Ovary (tissue), 9 donors: ENCODE results near the gene HHAT. TPM values are rescaled to one million over a fixed set of nuclear protein-coding genes. Genes with fewer than 3 reads are reported as not detected.
"Not testable (repeated sequence)": the region's sequence is repeated elsewhere in the genome, so short reads cannot be mapped to it uniquely, and the experiment has no call there.

ENCODE experiments used
- DNase-seq, 5 donors: peaks; one replicate each; pipeline ENCODE4 v3.0.0-alpha.2; 2019 to 2020
- H3K27ac ChIP-seq, 2 donors: fragments of 200-600 bp; one replicate each; pipeline versions ENCODE4 v1.5.1 to v1.8.0; 2019 to 2022
- H3K27me3 ChIP-seq: fragments of 200-600 bp; one replicate; pipeline ENCODE4 v1.8.0; 2022
- H3K36me3 ChIP-seq: fragments of 200-600 bp; sonication (generic); one replicate; pipeline ENCODE4 v1.5.1; 2019
- H3K4me1 ChIP-seq: one replicate; pipeline ENCODE4 v1.8.1; 2013; ENCODE audit warnings: mild to moderate bottlenecking, moderate library complexity; ENCODE audit not compliant: insufficient read depth
- H3K4me3 ChIP-seq: fragments of 200-600 bp; sonication (generic); one replicate; pipeline ENCODE4 v1.5.1; 2017
- H3K9me3 ChIP-seq, 2 donors: fragments of 200-600 bp in 1 of 2; sonication (generic) in 1 of 2; one replicate each; pipeline versions ENCODE4 v1.5.1 to v1.8.1; 2013 to 2019; ENCODE audit warnings: mild to moderate bottlenecking in 1 of 2, moderate library complexity in 1 of 2
- CTCF ChIP-seq, 3 donors: fragments of 450-650 bp in 2 of 3; fragments of 200-600 bp in 1 of 3; IDR thresholded peaks; one replicate each; pipeline versions ENCODE4 v1.5.1 to v1.8.0; 2016 to 2022; ENCODE audit warnings: antibody characterized with exemption in 3 of 3, mild to moderate bottlenecking in 1 of 3
- EP300 ChIP-seq: sonication (generic); formaldehyde crosslinking; IDR thresholded peaks from one replicate; pipeline ENCODE4 v1.6.1; 2017; ENCODE audit warnings: antibody characterized with exemption
- POLR2A ChIP-seq: fragments of 450-650 bp; IDR thresholded peaks from one replicate; pipeline ENCODE4 v1.6.1; 2017; ENCODE audit warnings: antibody characterized with exemption, mild to moderate bottlenecking, moderate library complexity
- WGBS, 3 donors: extraction: QIAGEN DNeasy Blood & Tissue Kit in 1 of 3; methylation state at CpG; one replicate each; pipeline versions ENCODE4 v1.1.5 to v1.1.7; 2013 to 2017; 5-methylcytosine and 5-hydroxymethylcytosine counted together
- intact Hi-C, 4 donors: fragments of 100-400 bp; cut with DNase I; formaldehyde crosslinking; loops; one replicate each; pipeline versions ENCODE4 v1.11.0 to v1.15.1; 2022 to 2023
- polyA plus RNA-seq, 2 donors: library from polyadenylated mRNA; stranded (reverse); fragments of 200-250 nt in 1 of 2; fragments of 350-450 nt in 1 of 2; fragmentation: Illumina TruSeq in 1 of 2; extraction: RNeasy Lipid Tissue Mini Kit (QIAGEN cat#74804) in 1 of 2; gene quantifications; one replicate each; pipeline ENCODE4 v1.2.3, GENCODE V29; 2013 to 2014
- total RNA-seq, 7 donors: library from RNA; depleted of rRNA in 2 of 7; stranded (reverse); fragments of >200 nt in 2 of 7; fragmentation: NEBNext Ultra II Directional in 3 of 7; extraction: Animal tissue kit (Norgen Biotek cat#: 25700) in 3 of 7; gene quantifications; one replicate each; pipeline versions ENCODE4 v1.1.0 to v1.2.4, GENCODE V29; 2016 to 2023
- donor health status: DM: no; HTN: no; CAD: no; lungs with moderate emphysema.
- donor health status: DM: no; HTN: no; CAD: no.
- donor health status: Bipolar disorder and iron deficiency.
- donor health status: DM: yes; HTN: yes; CAD: no.
- donor health status: DM: no; HTN: no; CAD: no.
- donor health status: DM: yes; HTN: yes; CAD: no.

The HHAT gene
- total and polyA plus RNA-seq, 9 donors, result 2.1 to 10.5 (median 4.1) TPM

- H3K9me3 ChIP-seq, result peaks cover 0 to 3% of the 10 kb centered on the region in 2 donors
- whole genome bisulfite sequencing, 3 donors, result 93 to 94% (median 93%) methylated on average over 6 of the region's 6 CpGs
- H3K4me1 ChIP-seq, result no peaks in the 10 kb centered on the region
These were observed 329.1 kb downstream of the HHAT start for GRCh38 chr1:210657806-210658205.

DNA sequence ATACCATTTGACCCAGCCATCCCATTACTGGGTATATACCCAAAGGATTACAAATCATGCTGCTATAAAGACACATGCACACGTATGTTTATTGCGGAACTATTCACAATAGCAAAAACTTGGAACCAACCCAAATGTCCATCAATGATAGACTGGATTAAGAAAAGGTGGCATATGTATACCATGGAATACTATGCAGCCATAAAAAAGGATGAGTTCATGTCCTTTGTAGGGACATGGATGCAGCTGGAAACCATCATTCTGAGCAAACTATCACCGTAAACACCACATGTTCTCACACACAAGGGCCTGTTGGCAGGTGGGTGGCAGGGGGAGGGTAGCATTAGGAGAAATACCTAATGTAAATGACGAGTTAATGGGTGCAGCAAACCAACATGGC, 332.8 kb downstream of the HHAT start:
- H3K27me3 ChIP-seq, H3K27ac ChIP-seq: not testable (repeated sequence)

More at GRCh38 chr1:210657806-210658205, 329.1 kb downstream of the HHAT start:
- H3K4me3 ChIP-seq, result no peak overlapping the region
- TF ChIP-seq CTCF (IDR thresholded peaks at IDR 0.05), result no peak
- no peak for TF ChIP-seq EP300
- TF ChIP-seq POLR2A, result no peak
- intact Hi-C loops, result no loop called here
- no peak overlapping the region for H3K27ac ChIP-seq
- DNase-seq, result no peak
- H3K36me3 ChIP-seq, result no peaks in the 10 kb centered on the region
- no peaks in the 10 kb centered on the region for H3K27me3 ChIP-seq

GRCh38 chr1:210662291-210663050, 333.8 kb downstream of the HHAT start:
- DNase-seq, result no peak
- intact Hi-C loops, result no loop called here
- no peak overlapping the region for H3K4me3 ChIP-seq
- H3K27ac ChIP-seq, result no peak overlapping the region
- H3K27me3 ChIP-seq, result no peaks in the 10 kb centered on the region
- H3K36me3 ChIP-seq, result no peaks in the 10 kb centered on the region
- H3K4me1 ChIP-seq, result no peaks in the 10 kb centered on the region
- 45 to 49% (median 47%) methylated on average over 4 of the region's 4 CpGs for WGBS, 3 donors
- TF ChIP-seq EP300 (no peak), POLR2A (no peak), CTCF (IDR thresholded peaks at IDR 0.05) (no peak)
- no peaks in the 10 kb centered on the region for H3K9me3 ChIP-seq

More for the DNA sequence above, 332.8 kb downstream of the HHAT start:
- H3K36me3 ChIP-seq, intact Hi-C loops, DNase-seq, H3K9me3 ChIP-seq, H3K4me1 ChIP-seq, H3K4me3 ChIP-seq: not testable (repeated sequence)
- 95 to 97% (median 96%) methylated on average over 4 of the region's 4 CpGs for whole genome bisulfite sequencing, 3 donors

GRCh38 chr1:210663730-210664573, 335.2 kb downstream of the HHAT start:
- WGBS, 3 donors, result 55 to 63% (median 62%) methylated on average over 7 of the region's 7 CpGs
- TF ChIP-seq POLR2A (no peak), EP300 (no peak), CTCF (IDR thresholded peaks at IDR 0.05) (no peak)
- H3K27me3 ChIP-seq, result no peaks in the 10 kb centered on the region
- H3K27ac ChIP-seq, result no peak overlapping the region
- intact Hi-C loops, result no loop called here
- H3K9me3 ChIP-seq, result no peaks in the 10 kb centered on the region
- no peaks in the 10 kb centered on the region for H3K36me3 ChIP-seq
- DNase-seq, result no peak
- no peaks in the 10 kb centered on the region for H3K4me1 ChIP-seq
- no peak overlapping the region for H3K4me3 ChIP-seq

- H3K27ac ChIP-seq, result no peak overlapping the region
- intact Hi-C loops, result no loop called here
- DNase-seq, result no peak
- no peak overlapping the region for H3K4me3 ChIP-seq
- H3K9me3 ChIP-seq, result no peaks in the 10 kb centered on the region
- no peaks in the 10 kb centered on the region for H3K27me3 ChIP-seq
- TF ChIP-seq EP300 (no peak), CTCF (IDR thresholded peaks at IDR 0.05) (no peak), POLR2A (no peak)
- no peaks in the 10 kb centered on the region for H3K4me1 ChIP-seq
- no peaks in the 10 kb centered on the region for H3K36me3 ChIP-seq
These were observed 341.2 kb downstream of the HHAT start for GRCh38 chr1:210669951-210670350.
